NB4 (cell line): Measurements from ENCODE around the gene NUMA1.

ENCODE experiments used
- DNase-seq: peaks from one replicate; pipeline ENCODE4 v3.0.0; 2010; ENCODE audit warnings: low read depth
- H3K4me3 ChIP-seq: one replicate; pipeline ENCODE4 v1.5.1; 2011; ENCODE audit warnings: mild to moderate bottlenecking, low read depth, low read length, moderate library complexity
- CTCF ChIP-seq: IDR thresholded peaks from one replicate; pipeline ENCODE4 v1.5.1; 2012; ENCODE audit warnings: low read depth, low read length
- MAX ChIP-seq: IDR thresholded peaks from 2 replicates; pipeline ENCODE4 v1.6.1; 2011; ENCODE audit warnings: low read depth, low read length
- MYC ChIP-seq: IDR thresholded peaks from 2 replicates; pipeline ENCODE4 v1.6.1; 2011; ENCODE audit warnings: low read depth, low read length
- POLR2A ChIP-seq: IDR thresholded peaks from 2 replicates; pipeline ENCODE4 v1.6.1; 2011; ENCODE audit warnings: mild to moderate bottlenecking; ENCODE audit not compliant: insufficient read length; ENCODE audit errors: extremely low read depth

Gene NUMA1

GRCh38 chr11:72002841-72003775, 77.2 kb downstream of the NUMA1 start:
- no peak for DNase-seq
- no peak overlapping the region for H3K4me3 ChIP-seq
- TF ChIP-seq MAX (no peak), CTCF (no peak), MYC (no peak), POLR2A (no peak)

- H3K4me3 ChIP-seq: no peak overlapping the region
- TF ChIP-seq MAX: no peak
- TF ChIP-seq MYC: no peak
- no peak for TF ChIP-seq POLR2A
- TF ChIP-seq CTCF: no peak
- DNase-seq: no peak
These were observed 78.3 kb downstream of the NUMA1 start for GRCh38 chr11:72001834-72002591.

- TF ChIP-seq MYC (no peak), POLR2A (no peak), CTCF (no peak), MAX (no peak)
- DNase-seq: no peak
- H3K4me3 ChIP-seq: no peak overlapping the region
These were observed 79.1 kb downstream of the NUMA1 start for GRCh38 chr11:72001285-72001684.

GRCh38 chr11:72000202-72000867, 80.0 kb downstream of the NUMA1 start:
- TF ChIP-seq MAX (no peak), POLR2A (no peak), MYC (no peak), CTCF (no peak)
- DNase-seq: no peak
- no peak overlapping the region for H3K4me3 ChIP-seq

- no peak overlapping the region for H3K4me3 ChIP-seq
- no peak for DNase-seq
- TF ChIP-seq POLR2A (no peak), CTCF (no peak), MAX (no peak)
These were observed 80.5 kb downstream of the NUMA1 start for GRCh38 chr11:71999798-72000197.
